CD4-positive, alpha-beta T cell treated with Interleukin-15 for 1 hour (primary cell): Measurements from ENCODE around the gene BCL6B.
"Not testable (repeated sequence)": the region's sequence is repeated elsewhere in the genome, so short reads cannot be mapped to it uniquely, and the experiment has no call there.

Source experiments
- DNase-seq: peaks from one replicate; pipeline ENCODE4 v3.0.0-alpha.2; 2020

Gene BCL6B

GRCh38 chr17:7022781-7023571 is at the start of gene BCL6B:
BCL6B (plus strand) TSS chr17:7023050; CDS start chr17:7023672, 622 bp downstream.
- no peak for DNase-seq

GRCh38 chr17:6979440-6979839 is 43.4 kb upstream of the BCL6B start:
- not testable (repeated sequence) for DNase-seq

- no peak for DNase-seq
These were observed 41.4 kb upstream of the BCL6B start for GRCh38 chr17:6981426-6981825.

GRCh38 chr17:6985266-6985665 is 37.6 kb upstream of the BCL6B start:
- DNase-seq, result no peak

GRCh38 chr17:6986676-6987075 is 36.2 kb upstream of the BCL6B start:
- DNase-seq, result no peak

- no peak for DNase-seq
These were observed 33.1 kb upstream of the BCL6B start for GRCh38 chr17:6989779-6990178.

- DNase-seq, result not testable (repeated sequence)
These were observed 29.2 kb upstream of the BCL6B start for GRCh38 chr17:6993613-6994056.

GRCh38 chr17:6994118-6994598 is 28.7 kb upstream of the BCL6B start:
- DNase-seq, result no peak

GRCh38 chr17:6994666-6995256 is 28.1 kb upstream of the BCL6B start:
- DNase-seq, result no peak

GRCh38 chr17:6995500-6996255 is 27.2 kb upstream of the BCL6B start, which contains the start of gene ALOX12:
ALOX12 (plus strand) TSS chr17:6996049; CDS start chr17:6996118, 69 bp downstream.
- no peak for DNase-seq

GRCh38 chr17:6996256-6997011 is 26.4 kb upstream of the BCL6B start:
- no peak for DNase-seq

GRCh38 chr17:6997171-6997570 is 25.7 kb upstream of the BCL6B start:
- DNase-seq, result no peak

- DNase-seq, result no peak
These were observed 23.9 kb upstream of the BCL6B start for GRCh38 chr17:6998855-6999508.

- no peak for DNase-seq
These were observed 21.4 kb upstream of the BCL6B start for GRCh38 chr17:7001318-7001961.

GRCh38 chr17:7002288-7003047 is 20.4 kb upstream of the BCL6B start:
- no peak for DNase-seq

GRCh38 chr17:7003745-7004144 is 19.1 kb upstream of the BCL6B start:
- no peak for DNase-seq

GRCh38 chr17:7004398-7005253 is 18.2 kb upstream of the BCL6B start:
- DNase-seq, result no peak

GRCh38 chr17:7005716-7006115 is 17.1 kb upstream of the BCL6B start:
- DNase-seq, result no peak

GRCh38 chr17:7007143-7007542 is 15.7 kb upstream of the BCL6B start:
- DNase-seq, result no peak

- DNase-seq, result no peak
These were observed 12.3 kb upstream of the BCL6B start for GRCh38 chr17:7010523-7010922.
